Liver (tissue), 9 donors: ENCODE results near the gene ARVCF. TPM values are rescaled to one million over a fixed set of nuclear protein-coding genes. Genes with fewer than 3 reads are reported as not detected.

Source experiments
- DNase-seq: peaks from one replicate; pipeline ENCODE4 v3.0.0-alpha.2; 2017; ENCODE audit warnings: low spot score
- H3K27ac ChIP-seq, 2 donors: one replicate each; pipeline ENCODE4 v1.7.0; 2013; ENCODE audit warnings: inconsistent platforms in 2 of 2, low read length in 2 of 2, control low read depth in 1 of 2, low read depth in 1 of 2, mild to moderate bottlenecking in 1 of 2
- H3K27me3 ChIP-seq, 4 donors: one replicate each; pipeline versions ENCODE4 v1.6.1 to v1.7.0; 2013; ENCODE audit warnings: low read length in 3 of 4, inconsistent platforms in 1 of 4, mild to moderate bottlenecking in 1 of 4, moderate library complexity in 1 of 4; ENCODE audit not compliant: control insufficient read depth in 4 of 4, insufficient read depth in 4 of 4
- H3K36me3 ChIP-seq, 4 donors: one replicate each; pipeline versions ENCODE4 v1.6.1 to v1.7.0; 2013; ENCODE audit warnings: low read length in 3 of 4, mild to moderate bottlenecking in 3 of 4, low read depth in 1 of 4, moderate library complexity in 1 of 4; ENCODE audit not compliant: control insufficient read depth in 4 of 4, insufficient read depth in 3 of 4
- H3K4me1 ChIP-seq, 4 donors: one replicate each; pipeline versions ENCODE4 v1.6.1 to v1.7.0; 2013; ENCODE audit warnings: low read length in 3 of 4, mild to moderate bottlenecking in 3 of 4, moderate library complexity in 1 of 4; ENCODE audit not compliant: control insufficient read depth in 4 of 4, insufficient read depth in 4 of 4
- H3K4me3 ChIP-seq, 3 donors: one replicate each; pipeline versions ENCODE4 v1.6.1 to v1.7.0; 2013; ENCODE audit warnings: low read length in 3 of 3, control low read depth in 1 of 3, low read depth in 1 of 3, mild to moderate bottlenecking in 1 of 3
- H3K9ac ChIP-seq, 2 donors: one replicate each; pipeline ENCODE4 v1.7.0; 2013; ENCODE audit warnings: low read length in 2 of 2, mild to moderate bottlenecking in 2 of 2, moderate library complexity in 2 of 2, control low read depth in 1 of 2, low read depth in 1 of 2
- H3K9me3 ChIP-seq, 4 donors: one replicate each; pipeline versions ENCODE4 v1.6.1 to v1.7.0; 2013; ENCODE audit warnings: low read length in 3 of 4; ENCODE audit not compliant: control insufficient read depth in 4 of 4
- ATF3 ChIP-seq: IDR thresholded peaks from 2 replicates; pipeline ENCODE4 v1.6.1; 2016; ENCODE audit warnings: antibody characterized with exemption
- CTCF ChIP-seq: fragments of 150-350 bp; IDR thresholded peaks from 2 replicates; pipeline ENCODE4 v1.5.1; 2017; ENCODE audit warnings: improper control_type of control experiment, low read depth, low read length; ENCODE audit not compliant: missing input control
- EGR1 ChIP-seq, 2 donors: IDR thresholded peaks; 2 replicates each; pipeline ENCODE4 v1.6.1; 2016 to 2018; ENCODE audit warnings: antibody characterized with exemption in 2 of 2, low read depth in 2 of 2
- FOXA1 ChIP-seq: IDR thresholded peaks from 2 replicates; pipeline ENCODE4 v1.6.1; 2016; ENCODE audit warnings: antibody characterized with exemption
- FOXA2 ChIP-seq: IDR thresholded peaks from 2 replicates; pipeline ENCODE4 v1.6.1; 2016; ENCODE audit warnings: antibody characterized with exemption
- GABPA ChIP-seq, 2 donors: IDR thresholded peaks in 1 of 2; conservative IDR thresholded peaks in 1 of 2; 2 replicates each; pipeline ENCODE4 v1.6.1; 2016; ENCODE audit warnings: antibody characterized with exemption in 2 of 2, mild to moderate bottlenecking in 1 of 2, moderate library complexity in 1 of 2
- HNF4A ChIP-seq, 2 donors: conservative IDR thresholded peaks; 2 replicates each; pipeline ENCODE4 v1.6.1; 2016; ENCODE audit warnings: antibody characterized with exemption in 2 of 2, mild to moderate bottlenecking in 2 of 2
- HNF4G ChIP-seq: IDR thresholded peaks from 2 replicates; pipeline ENCODE4 v1.6.1; 2016; ENCODE audit warnings: antibody characterized with exemption
- JUND ChIP-seq, 2 donors: IDR thresholded peaks; 2 replicates each; pipeline ENCODE4 v1.6.1; 2016; ENCODE audit warnings: antibody characterized with exemption in 2 of 2
- NR2F2 ChIP-seq: IDR thresholded peaks from 2 replicates; pipeline ENCODE4 v1.6.1; 2016; ENCODE audit warnings: antibody characterized with exemption
- RAD21 ChIP-seq, 2 donors: IDR thresholded peaks; 2 replicates each; pipeline ENCODE4 v1.6.1; 2016; ENCODE audit warnings: antibody characterized with exemption in 2 of 2, mild to moderate bottlenecking in 2 of 2
- RXRA ChIP-seq, 2 donors: IDR thresholded peaks; 2 replicates each; pipeline ENCODE4 v1.6.1; 2017 to 2018; ENCODE audit warnings: antibody characterized with exemption in 2 of 2, mild to moderate bottlenecking in 1 of 2
- SP1 ChIP-seq: IDR thresholded peaks from 2 replicates; pipeline ENCODE4 v1.6.1; 2018; ENCODE audit warnings: antibody characterized with exemption, mild to moderate bottlenecking
- YY1 ChIP-seq: IDR thresholded peaks from 2 replicates; pipeline ENCODE4 v1.6.1; 2016; ENCODE audit warnings: antibody characterized with exemption, mild to moderate bottlenecking
- WGBS: extraction: QIAGEN DNeasy Blood & Tissue Kit; methylation state at CpG from one replicate; pipeline ENCODE4 v1.1.7; 2013; 5-methylcytosine and 5-hydroxymethylcytosine counted together
- polyA plus RNA-seq, 2 donors: library from polyadenylated mRNA; stranded (reverse) in 1 of 2; unstranded in 1 of 2; fragments of 200-250 nt in 1 of 2; fragments of >200 nt in 1 of 2; fragmentation: Nextera tagmentation in 1 of 2; extraction: Ambion mirVana in 1 of 2; gene quantifications; one replicate each; pipeline versions ENCODE4 v1.2.1 to v1.2.3, GENCODE V29; 2013 to 2015
- total RNA-seq, 2 donors: library from RNA; depleted of rRNA; stranded (reverse); fragments of >200 nt; gene quantifications; one replicate each; pipeline ENCODE4 v1.2.3, GENCODE V29; 2014
- TF ChIP-seq, protein P1 (sequence below): IDR thresholded peaks from 2 replicates; pipeline ENCODE4 v1.6.1; 2016; ENCODE audit warnings: antibody characterized with exemption
- TF ChIP-seq, protein P2 (sequence below): IDR thresholded peaks from 2 replicates; pipeline ENCODE4 v1.6.1; 2016; ENCODE audit warnings: antibody characterized with exemption, mild to moderate bottlenecking
- donor health status: healthy.
- donor health status: healthy.
- donor health status: healthy.
- donor health status: healthy.
- donor health status: healthy.

ARVCF gene
- total RNA-seq (10 to 100 TPM; 41.6 to 48.8 TPM), polyA plus RNA-seq (10 to 100 TPM in 1 of 2 donors, 1 to 10 TPM in 1; 3.8 to 10.6 TPM)

GRCh38 chr22:20016734-20017621, at the start of gene ARVCF:
TSS of gene ARVCF (minus strand) at chr22:20016823. CDS start at chr22:19990794, 26,029 bp downstream.
- 2% methylated on average over 79 of the region's 79 CpGs for WGBS
- no peaks in the 10 kb centered on the region for H3K27me3 ChIP-seq
- H3K36me3 ChIP-seq, result no peaks in the 10 kb centered on the region
- H3K9ac ChIP-seq, result peak within 1 kb of the TSS; percentile 49 to 53
- H3K4me3 ChIP-seq, result peak within 1 kb of the TSS; percentile 44 to 88 (median 83)
- no peak for TF ChIP-seq EGR1 (IDR thresholded peaks at IDR 0.05; ENCODE audit: low read depth in 2 of 2)
- TF ChIP-seq FOXA2, result no peak
- no peak for TF ChIP-seq YY1
- TF ChIP-seq, protein P1, sequence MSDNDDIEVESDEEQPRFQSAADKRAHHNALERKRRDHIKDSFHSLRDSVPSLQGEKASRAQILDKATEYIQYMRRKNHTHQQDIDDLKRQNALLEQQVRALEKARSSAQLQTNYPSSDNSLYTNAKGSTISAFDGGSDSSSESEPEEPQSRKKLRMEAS, result no peak
- TF ChIP-seq FOXA1, result no peak
- no peak for TF ChIP-seq NR2F2
- peak; percentile 28 for TF ChIP-seq CTCF
- TF ChIP-seq RAD21 (IDR thresholded peaks at IDR 0.05), result no peak
- TF ChIP-seq GABPA (IDR thresholded peaks at IDR 0.05 in 1 of 2, conservative IDR thresholded peaks at IDR 0.05 in 1 of 2), result no peak
- TF ChIP-seq SP1, result peak; percentile 91
- TF ChIP-seq, protein P2, sequence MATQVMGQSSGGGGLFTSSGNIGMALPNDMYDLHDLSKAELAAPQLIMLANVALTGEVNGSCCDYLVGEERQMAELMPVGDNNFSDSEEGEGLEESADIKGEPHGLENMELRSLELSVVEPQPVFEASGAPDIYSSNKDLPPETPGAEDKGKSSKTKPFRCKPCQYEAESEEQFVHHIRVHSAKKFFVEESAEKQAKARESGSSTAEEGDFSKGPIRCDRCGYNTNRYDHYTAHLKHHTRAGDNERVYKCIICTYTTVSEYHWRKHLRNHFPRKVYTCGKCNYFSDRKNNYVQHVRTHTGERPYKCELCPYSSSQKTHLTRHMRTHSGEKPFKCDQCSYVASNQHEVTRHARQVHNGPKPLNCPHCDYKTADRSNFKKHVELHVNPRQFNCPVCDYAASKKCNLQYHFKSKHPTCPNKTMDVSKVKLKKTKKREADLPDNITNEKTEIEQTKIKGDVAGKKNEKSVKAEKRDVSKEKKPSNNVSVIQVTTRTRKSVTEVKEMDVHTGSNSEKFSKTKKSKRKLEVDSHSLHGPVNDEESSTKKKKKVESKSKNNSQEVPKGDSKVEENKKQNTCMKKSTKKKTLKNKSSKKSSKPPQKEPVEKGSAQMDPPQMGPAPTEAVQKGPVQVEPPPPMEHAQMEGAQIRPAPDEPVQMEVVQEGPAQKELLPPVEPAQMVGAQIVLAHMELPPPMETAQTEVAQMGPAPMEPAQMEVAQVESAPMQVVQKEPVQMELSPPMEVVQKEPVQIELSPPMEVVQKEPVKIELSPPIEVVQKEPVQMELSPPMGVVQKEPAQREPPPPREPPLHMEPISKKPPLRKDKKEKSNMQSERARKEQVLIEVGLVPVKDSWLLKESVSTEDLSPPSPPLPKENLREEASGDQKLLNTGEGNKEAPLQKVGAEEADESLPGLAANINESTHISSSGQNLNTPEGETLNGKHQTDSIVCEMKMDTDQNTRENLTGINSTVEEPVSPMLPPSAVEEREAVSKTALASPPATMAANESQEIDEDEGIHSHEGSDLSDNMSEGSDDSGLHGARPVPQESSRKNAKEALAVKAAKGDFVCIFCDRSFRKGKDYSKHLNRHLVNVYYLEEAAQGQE, result no peak
- TF ChIP-seq RXRA (IDR thresholded peaks at IDR 0.05), result no peak
- TF ChIP-seq HNF4G, result no peak
- no peak for TF ChIP-seq ATF3
- TF ChIP-seq JUND (IDR thresholded peaks at IDR 0.05), result no peak
- no peak for TF ChIP-seq HNF4A (conservative IDR thresholded peaks at IDR 0.05)
- peak; percentile 97 for DNase-seq
- H3K4me1 ChIP-seq, result peaks cover 5 to 56% (median 37%) of the 10 kb centered on the region in 4 donors
- H3K9me3 ChIP-seq, result no peaks in the 10 kb centered on the region
- peak within 1 kb of the TSS in 1 of 2 donors; percentile 23 for H3K27ac ChIP-seq
